Caco-2 (cell line): ENCODE data around the gene PACC1. TPM values are rescaled to one million over a fixed set of nuclear protein-coding genes. Genes with fewer than 3 reads are reported as not detected.

Experiments used
- BruUV-seq: library from RNA; stranded (reverse); fragments of 400-500 nt; replicated peaks from 2 replicates; lab custom pipeline; 2021; lab: Mats Ljungman, UMichigan
- CTCF ChIA-PET: fragments of 300-600 bp; sonication (Branson Sonifier 250); formaldehyde crosslinking; loops from one replicate; lab custom pipeline; 2022; ENCODE audit warnings: antibody characterized with exemption; lab: Charles Lee
- POLR2A ChIA-PET: fragments of 300-600 bp; sonication (Branson Sonifier 250); formaldehyde crosslinking; loops from one replicate; lab custom pipeline; 2022; ENCODE audit warnings: antibody characterized with exemption; lab: Charles Lee
- DNase-seq, 2 experiments: peaks; one replicate each; pipeline versions ENCODE4 v3.0.0 to v3.0.0-alpha.2; 2020 to 2022
- H3K27me3 ChIP-seq: replicated peaks from 2 replicates; pipeline ENCODE4 v1.6.0; 2011; ENCODE audit warnings: low read length; ENCODE audit not compliant: control insufficient read depth, insufficient read depth
- H3K36me3 ChIP-seq: 2 replicates; pipeline ENCODE4 v1.5.1; 2011; ENCODE audit warnings: low read length; ENCODE audit not compliant: control insufficient read depth, insufficient read depth
- H3K4me1 ChIP-seq: fragments of 250-450 bp; sonication (Bioruptor Pico); 2 replicates; pipeline ENCODE4 v1.5.1; 2020; ENCODE audit warnings: mild to moderate bottlenecking
- H3K4me3 ChIP-seq: 2 replicates; pipeline ENCODE4 v1.5.1; 2011; ENCODE audit warnings: low read depth, mild to moderate bottlenecking, control low read depth, low read length
- H3K9me3 ChIP-seq: fragments of 250-450 bp; sonication (Bioruptor Pico); 2 replicates; pipeline ENCODE4 v1.5.1; 2020; ENCODE audit warnings: mild to moderate bottlenecking, moderate library complexity
- H3K27ac Mint-ChIP-seq: one replicate; pipeline ENCODE4 v1.8.0; 2022; ENCODE audit warnings: mixed read lengths; ENCODE audit not compliant: unreplicated experiment
- H3K27me3 Mint-ChIP-seq: one replicate; pipeline ENCODE4 v1.8.0; 2022; ENCODE audit warnings: mixed read lengths; ENCODE audit not compliant: insufficient read depth, unreplicated experiment
- H3K36me3 Mint-ChIP-seq: one replicate; pipeline ENCODE4 v1.8.0; 2022; ENCODE audit warnings: mild to moderate bottlenecking, mixed read lengths; ENCODE audit not compliant: insufficient read depth, unreplicated experiment
- H3K4me1 Mint-ChIP-seq: one replicate; pipeline ENCODE4 v1.8.0; 2022; ENCODE audit warnings: low read depth, mixed read lengths; ENCODE audit not compliant: unreplicated experiment
- H3K4me3 Mint-ChIP-seq: one replicate; pipeline ENCODE4 v1.8.0; 2022; ENCODE audit warnings: mild to moderate bottlenecking, moderate library complexity, mixed read lengths; ENCODE audit not compliant: unreplicated experiment
- H3K9me3 Mint-ChIP-seq: one replicate; pipeline ENCODE4 v1.8.0; 2022; ENCODE audit warnings: mixed read lengths; ENCODE audit not compliant: unreplicated experiment
- intact Hi-C: fragments of 100-400 bp; cut with micrococcal nuclease; formaldehyde crosslinking; loops from one replicate; pipeline ENCODE4 v1.10.0; 2022; ENCODE audit not compliant: unreplicated experiment
- total RNA-seq: library from RNA; stranded (reverse); gene quantifications from 2 replicates; pipeline ENCODE4 v1.2.3, GENCODE V29; 2022
- TF ChIP-seq, protein P1 (sequence below), 2 experiments: fragments of 200-600 bp in 1 of 2; IDR thresholded peaks; 1 replicate in 1 of 2; 2 replicates in 1 of 2; pipeline versions ENCODE4 v1.5.1 to v1.8.0; 2011 to 2022; ENCODE audit warnings: antibody characterized with exemption in 1 of 2, control low read depth in 1 of 2, inconsistent platforms in 1 of 2, low read depth in 1 of 2, low read length in 1 of 2, mild to moderate bottlenecking in 1 of 2, moderate library complexity in 1 of 2; ENCODE audit not compliant: insufficient read depth in 1 of 2, severe bottlenecking in 1 of 2, unreplicated experiment in 1 of 2

Gene PACC1
- total RNA-seq, 1 experiment from 2014 or later, result 15.6 TPM

- ChIA-PET CTCF (no interaction called here), POLR2A (no interaction called here)
- H3K4me3 Mint-ChIP-seq, result no peak overlapping the region
- H3K4me3 ChIP-seq, result no peak overlapping the region
- H3K36me3 Mint-ChIP-seq, result peaks cover 26% of the 10 kb centered on the region
- no peaks in the 10 kb centered on the region for H3K27me3 ChIP-seq
- H3K27ac Mint-ChIP-seq, result no peak overlapping the region
- H3K4me1 ChIP-seq, result no peaks in the 10 kb centered on the region
- intact Hi-C loops, result no loop called here
- DNase-seq, result no peak
- H3K27me3 Mint-ChIP-seq, result no peaks in the 10 kb centered on the region
- no peaks in the 10 kb centered on the region for H3K9me3 ChIP-seq
- H3K4me1 Mint-ChIP-seq, result no peaks in the 10 kb centered on the region
- BruUV-seq, result no TSS peak
- TF ChIP-seq, protein P1, sequence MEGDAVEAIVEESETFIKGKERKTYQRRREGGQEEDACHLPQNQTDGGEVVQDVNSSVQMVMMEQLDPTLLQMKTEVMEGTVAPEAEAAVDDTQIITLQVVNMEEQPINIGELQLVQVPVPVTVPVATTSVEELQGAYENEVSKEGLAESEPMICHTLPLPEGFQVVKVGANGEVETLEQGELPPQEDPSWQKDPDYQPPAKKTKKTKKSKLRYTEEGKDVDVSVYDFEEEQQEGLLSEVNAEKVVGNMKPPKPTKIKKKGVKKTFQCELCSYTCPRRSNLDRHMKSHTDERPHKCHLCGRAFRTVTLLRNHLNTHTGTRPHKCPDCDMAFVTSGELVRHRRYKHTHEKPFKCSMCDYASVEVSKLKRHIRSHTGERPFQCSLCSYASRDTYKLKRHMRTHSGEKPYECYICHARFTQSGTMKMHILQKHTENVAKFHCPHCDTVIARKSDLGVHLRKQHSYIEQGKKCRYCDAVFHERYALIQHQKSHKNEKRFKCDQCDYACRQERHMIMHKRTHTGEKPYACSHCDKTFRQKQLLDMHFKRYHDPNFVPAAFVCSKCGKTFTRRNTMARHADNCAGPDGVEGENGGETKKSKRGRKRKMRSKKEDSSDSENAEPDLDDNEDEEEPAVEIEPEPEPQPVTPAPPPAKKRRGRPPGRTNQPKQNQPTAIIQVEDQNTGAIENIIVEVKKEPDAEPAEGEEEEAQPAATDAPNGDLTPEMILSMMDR (IDR thresholded peaks at IDR 0.05; ENCODE audit: insufficient read depth in 1 of 2, low read depth in 1 of 2, low read length in 1 of 2, severe bottlenecking in 1 of 2, unreplicated experiment in 1 of 2), result no peak
- H3K9me3 Mint-ChIP-seq, result peaks cover 10% of the 10 kb centered on the region
- H3K36me3 ChIP-seq, result no peaks in the 10 kb centered on the region; the same call in 1 of the 2 replicates
These were observed 11.9 kb downstream of the PACC1 start for GRCh38 chr1:212402666-212403321.

DNA sequence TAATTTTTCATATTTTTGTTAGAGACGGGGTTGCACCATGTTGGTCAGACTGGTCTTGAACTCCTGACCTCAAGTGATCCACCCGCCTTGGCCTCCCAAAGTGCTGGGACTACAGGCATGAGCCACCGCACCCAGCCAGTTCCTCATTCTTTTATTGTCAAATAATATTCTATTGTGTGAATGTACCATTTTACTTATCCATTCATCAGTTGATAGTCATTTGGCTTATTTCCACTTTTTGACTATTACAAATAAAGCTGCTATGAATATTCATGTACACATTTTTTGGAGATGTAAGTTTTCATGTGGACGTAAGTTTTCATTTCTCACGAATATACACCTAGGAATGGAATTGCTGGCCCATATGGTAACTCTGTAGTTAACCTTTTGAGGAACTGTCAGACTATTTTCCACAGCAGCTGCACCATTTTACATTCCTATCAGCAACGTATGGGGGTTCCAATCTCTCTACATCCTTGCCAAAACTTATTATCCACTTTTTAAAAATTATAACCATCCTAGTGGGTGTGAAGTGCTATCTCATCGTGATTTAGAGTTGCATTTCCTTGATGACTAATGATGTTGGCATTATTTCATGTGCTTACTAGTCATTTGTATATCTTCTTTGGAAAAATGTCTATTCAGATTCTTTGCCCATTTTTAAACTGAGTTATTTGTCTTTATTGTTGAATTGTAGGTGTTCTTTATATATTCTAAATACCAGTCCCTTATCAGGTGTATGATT lies 12.7 kb downstream of the PACC1 start:
- DNase-seq, result no peak
- POLR2A ChIA-PET, result no interaction called here
- H3K27ac Mint-ChIP-seq, result no peak overlapping the region
- no TSS peak for BruUV-seq
- Histone ChIP-seq H3K4me3 (no peak overlapping the region), H3K9me3 (peaks cover 5% of the 10 kb centered on the region), H3K4me1 (no peaks in the 10 kb centered on the region), H3K36me3 (no peaks in the 10 kb centered on the region; the same call in 1 of the 2 replicates), H3K27me3 (no peaks in the 10 kb centered on the region)
- H3K27me3 Mint-ChIP-seq, result no peaks in the 10 kb centered on the region
- peaks cover 19% of the 10 kb centered on the region for H3K36me3 Mint-ChIP-seq
- CTCF ChIA-PET, result no interaction called here
- TF ChIP-seq, protein P1 (IDR thresholded peaks at IDR 0.05; ENCODE audit: insufficient read depth in 1 of 2, low read depth in 1 of 2, low read length in 1 of 2, severe bottlenecking in 1 of 2, unreplicated experiment in 1 of 2), result no peak
- intact Hi-C loops, result no loop called here
- peaks cover 16% of the 10 kb centered on the region for H3K9me3 Mint-ChIP-seq
- no peaks in the 10 kb centered on the region for H3K4me1 Mint-ChIP-seq
- H3K4me3 Mint-ChIP-seq, result no peak overlapping the region

- Mint-ChIP-seq H3K27me3 (no peaks in the 10 kb centered on the region), H3K36me3 (peaks cover 19% of the 10 kb centered on the region), H3K27ac (no peak overlapping the region), H3K4me3 (no peak overlapping the region), H3K4me1 (no peaks in the 10 kb centered on the region), H3K9me3 (peaks cover 20% of the 10 kb centered on the region)
- DNase-seq, result no peak
- Histone ChIP-seq H3K9me3 (peaks cover 14% of the 10 kb centered on the region), H3K4me3 (no peak overlapping the region), H3K36me3 (no peaks in the 10 kb centered on the region), H3K27me3 (no peaks in the 10 kb centered on the region), H3K4me1 (no peaks in the 10 kb centered on the region)
- ChIA-PET CTCF (interaction anchor here (0.7 kb wide), 1 partner anchor 35 kb away, joined by 5 read pairs; no protein-coding TSS in a partner anchor), POLR2A (no interaction called here)
- BruUV-seq, result no TSS peak
- TF ChIP-seq, protein P1 (IDR thresholded peaks at IDR 0.05; ENCODE audit: insufficient read depth in 1 of 2, low read depth in 1 of 2, low read length in 1 of 2, severe bottlenecking in 1 of 2, unreplicated experiment in 1 of 2), result no peak
- intact Hi-C loops, result no loop called here
These were observed 13.6 kb downstream of the PACC1 start for GRCh38 chr1:212401042-212401441.
